D721Med (cell line): ENCODE results near the gene NDOR1.

Source experiments
- DNase-seq: peaks from one replicate; pipeline ENCODE4 v3.0.0; 2011; ENCODE audit warnings: low spot score; ENCODE audit not compliant: insufficient read length
- FAIRE-seq: peaks from 2 replicates; lab custom pipeline; 2011; peaks lifted over from hg19 to GRCh38; lab: Jason Lieb, UNC
- TF ChIP-seq, protein P1 (sequence below): IDR thresholded peaks from 2 replicates; pipeline ENCODE4 v1.5.1; 2012; ENCODE audit warnings: mild to moderate bottlenecking, control low read depth; ENCODE audit not compliant: insufficient read depth; ENCODE audit errors: missing control alignments

The NDOR1 gene

DNA sequence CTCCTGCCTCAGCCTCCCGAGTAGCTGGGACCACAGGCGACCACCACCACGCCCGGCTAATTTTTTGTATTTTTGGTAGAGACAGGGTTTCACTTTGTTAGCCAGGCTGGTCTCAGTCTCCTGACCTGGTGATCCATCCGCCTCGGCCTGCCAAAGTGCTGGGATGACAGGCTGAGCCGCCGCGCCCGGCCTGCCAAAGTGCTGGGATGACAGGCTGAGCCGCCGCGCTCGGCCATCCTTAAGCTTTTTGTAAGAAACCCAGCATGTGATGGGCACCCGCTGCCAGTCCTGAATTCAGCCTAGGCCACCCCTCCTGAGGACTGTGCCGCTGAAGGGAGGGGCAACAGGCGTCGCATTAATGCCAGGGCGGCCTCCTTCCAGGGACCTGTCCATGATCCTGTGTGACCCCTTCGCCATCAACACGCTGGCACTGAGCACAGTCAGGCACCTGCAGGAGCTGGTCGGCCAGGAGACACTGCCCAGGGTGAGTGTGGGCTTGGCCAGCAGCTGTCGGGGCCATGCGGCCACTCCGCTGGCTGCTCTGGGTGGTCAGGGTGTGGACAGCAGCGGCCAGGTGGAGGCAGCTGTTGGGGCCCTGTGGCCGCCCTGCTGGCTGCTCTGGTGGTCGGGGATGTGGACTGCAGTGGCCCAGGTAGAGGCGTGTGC, 60.1 kb downstream of the NDOR1 start:
- DNase-seq (no peak), FAIRE-seq (no peak)
- TF ChIP-seq, protein P1, sequence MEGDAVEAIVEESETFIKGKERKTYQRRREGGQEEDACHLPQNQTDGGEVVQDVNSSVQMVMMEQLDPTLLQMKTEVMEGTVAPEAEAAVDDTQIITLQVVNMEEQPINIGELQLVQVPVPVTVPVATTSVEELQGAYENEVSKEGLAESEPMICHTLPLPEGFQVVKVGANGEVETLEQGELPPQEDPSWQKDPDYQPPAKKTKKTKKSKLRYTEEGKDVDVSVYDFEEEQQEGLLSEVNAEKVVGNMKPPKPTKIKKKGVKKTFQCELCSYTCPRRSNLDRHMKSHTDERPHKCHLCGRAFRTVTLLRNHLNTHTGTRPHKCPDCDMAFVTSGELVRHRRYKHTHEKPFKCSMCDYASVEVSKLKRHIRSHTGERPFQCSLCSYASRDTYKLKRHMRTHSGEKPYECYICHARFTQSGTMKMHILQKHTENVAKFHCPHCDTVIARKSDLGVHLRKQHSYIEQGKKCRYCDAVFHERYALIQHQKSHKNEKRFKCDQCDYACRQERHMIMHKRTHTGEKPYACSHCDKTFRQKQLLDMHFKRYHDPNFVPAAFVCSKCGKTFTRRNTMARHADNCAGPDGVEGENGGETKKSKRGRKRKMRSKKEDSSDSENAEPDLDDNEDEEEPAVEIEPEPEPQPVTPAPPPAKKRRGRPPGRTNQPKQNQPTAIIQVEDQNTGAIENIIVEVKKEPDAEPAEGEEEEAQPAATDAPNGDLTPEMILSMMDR: no peak

- TF ChIP-seq, protein P1: no peak
- FAIRE-seq (no peak), DNase-seq (no peak)
Observed at GRCh38 chr9:137266162-137266527, 60.6 kb downstream of the NDOR1 start.
